ENCODE measurements around the gene GALK2. TPM values are rescaled to one million over a fixed set of nuclear protein-coding genes. Genes with fewer than 3 reads are reported as not detected.

The GALK2 gene
- total RNA-seq, 1 experiment from 2014 or later: 35.0 TPM

- Histone ChIP-seq H3K27me3 (ENCODE audit: control insufficient read depth, insufficient read depth, low read length) (no peaks in the 10 kb centered on the region), H3K27ac (ENCODE audit: low read length) (no peak overlapping the region), H3K4me1 (ENCODE audit: control insufficient read depth, insufficient read depth, low read length) (no peaks in the 10 kb centered on the region), H3K36me3 (ENCODE audit: control insufficient read depth, insufficient read depth, low read length) (no peaks in the 10 kb centered on the region), H3K9me3 (ENCODE audit: control insufficient read depth, insufficient read depth, low read depth, low read length) (no peaks in the 10 kb centered on the region), H3K4me3 (ENCODE audit: low read depth in 2 of 2, low read length in 2 of 2) (no peak overlapping the region)
- intact Hi-C loops (cut with micrococcal nuclease; ENCODE audit: unreplicated experiment) (no loop called here), in situ Hi-C loops (cut with HindIII; ENCODE audit: low pct_unique_long_range_greater_than_20kb, low sequenced_read_pairs) (no loop called here)
- TF ChIP-seq POLR2AphosphoS5 (IDR thresholded peaks at IDR 0.05; ENCODE audit: low read depth, low read length): no peak
- no peak for TF ChIP-seq CTCF (IDR thresholded peaks at IDR 0.05)
- no peak for TF ChIP-seq SIN3A (IDR thresholded peaks at IDR 0.05; ENCODE audit: borderline replicate concordance, insufficient read depth, low read depth, low read length)
- TF ChIP-seq TCF7L2 (IDR thresholded peaks at IDR 0.05; ENCODE audit: low read depth, low read length): no peak
- TF ChIP-seq REST (IDR thresholded peaks at IDR 0.05; ENCODE audit: insufficient read depth in 1 of 2, low read depth in 2 of 2, low read length in 1 of 2): no peak
- DNase-seq (ENCODE audit: low read depth, low spot score) (no peak), ATAC-seq (no peak)
- ChIA-PET POLR2A (no interaction called here), CTCF (no interaction called here)
- BruUV-seq (replicated peaks): no TSS peak
These were observed 127.5 kb downstream of the GALK2 start for GRCh38 chr15:49297584-49297983.

- H3K4me3 ChIP-seq (ENCODE audit: low read depth in 2 of 2, low read length in 2 of 2): no peak overlapping the region
- H3K27me3 ChIP-seq (ENCODE audit: control insufficient read depth, insufficient read depth, low read length): no peaks in the 10 kb centered on the region
- H3K4me1 ChIP-seq (ENCODE audit: control insufficient read depth, insufficient read depth, low read length): no peaks in the 10 kb centered on the region
- ChIA-PET CTCF (no interaction called here), POLR2A (no interaction called here)
- in situ Hi-C loops (cut with HindIII; ENCODE audit: low pct_unique_long_range_greater_than_20kb, low sequenced_read_pairs): no loop called here
- no peak for TF ChIP-seq TCF7L2 (IDR thresholded peaks at IDR 0.05; ENCODE audit: low read depth, low read length)
- TF ChIP-seq POLR2AphosphoS5 (IDR thresholded peaks at IDR 0.05; ENCODE audit: low read depth, low read length): no peak
- TF ChIP-seq CTCF (IDR thresholded peaks at IDR 0.05): no peak
- TF ChIP-seq SIN3A (IDR thresholded peaks at IDR 0.05; ENCODE audit: borderline replicate concordance, insufficient read depth, low read depth, low read length): no peak
- no peak for TF ChIP-seq REST (IDR thresholded peaks at IDR 0.05; ENCODE audit: insufficient read depth in 1 of 2, low read depth in 2 of 2, low read length in 1 of 2)
- H3K36me3 ChIP-seq (ENCODE audit: control insufficient read depth, insufficient read depth, low read length): no peaks in the 10 kb centered on the region
- ATAC-seq (no peak), DNase-seq (ENCODE audit: low read depth, low spot score) (no peak)
- H3K27ac ChIP-seq (ENCODE audit: low read length): no peak overlapping the region
- H3K9me3 ChIP-seq (ENCODE audit: control insufficient read depth, insufficient read depth, low read depth, low read length): no peaks in the 10 kb centered on the region
- intact Hi-C loops (cut with micrococcal nuclease; ENCODE audit: unreplicated experiment): no loop called here
- no TSS peak for BruUV-seq (replicated peaks)
These were observed 130.8 kb downstream of the GALK2 start for GRCh38 chr15:49300856-49301255.

All from Panc1 (cell line).